Gastroesophageal sphincter (tissue), 4 donors: ENCODE results near the gene PTPRG. TPM values are rescaled to one million over a fixed set of nuclear protein-coding genes. Genes with fewer than 3 reads are reported as not detected.

Source experiments
- ATAC-seq: fragments of 150-250 bp; one replicate; pipeline ENCODE4 v1.9.1; 2016; ENCODE audit warnings: mild to moderate bottlenecking, moderate library complexity
- H3K27ac ChIP-seq, 4 donors: fragments of 200-600 bp; sonication (generic) in 3 of 4; 1 replicate in 3 of 4; 2 replicates in 1 of 4; pipeline ENCODE4 v1.5.1; 2016 to 2019
- H3K27me3 ChIP-seq: fragments of 200-600 bp; sonication (generic); one replicate; pipeline ENCODE4 v1.5.1; 2019
- H3K36me3 ChIP-seq, 2 donors: fragments of 200-600 bp; sonication (generic); one replicate each; pipeline ENCODE4 v1.5.1; 2019; ENCODE audit warnings: control low read depth in 1 of 2
- H3K4me1 ChIP-seq, 3 donors: fragments of 200-600 bp; sonication (generic); 1 replicate in 2 of 3; 2 replicates in 1 of 3; pipeline ENCODE4 v1.5.1; 2016 to 2019; ENCODE audit warnings: control low read depth in 2 of 3
- H3K4me3 ChIP-seq, 2 donors: fragments of 200-600 bp; sonication (generic); one replicate each; pipeline ENCODE4 v1.5.1; 2019; ENCODE audit warnings: mild to moderate bottlenecking in 1 of 2, moderate library complexity in 1 of 2
- H3K9me3 ChIP-seq, 3 donors: fragments of 200-600 bp; sonication (generic); one replicate each; pipeline ENCODE4 v1.5.1; 2017 to 2019; ENCODE audit warnings: control low read depth in 2 of 3
- CTCF ChIP-seq, 4 experiments: fragments of 200-600 bp in 2 of 4; fragments of 450-650 bp in 2 of 4; sonication (generic) in 1 of 4; IDR thresholded peaks; one replicate each; pipeline ENCODE4 v1.5.1; 2017 to 2019; ENCODE audit warnings: antibody characterized with exemption in 4 of 4, mild to moderate bottlenecking in 2 of 4, moderate library complexity in 2 of 4
- EP300 ChIP-seq: sonication (generic); formaldehyde crosslinking; IDR thresholded peaks from one replicate; pipeline ENCODE4 v1.6.1; 2017; ENCODE audit warnings: antibody characterized with exemption, mild to moderate bottlenecking
- POLR2A ChIP-seq, 2 donors: fragments of 450-650 bp; IDR thresholded peaks; one replicate each; pipeline ENCODE4 v1.6.1; 2017; ENCODE audit warnings: antibody characterized with exemption in 2 of 2, mild to moderate bottlenecking in 2 of 2, moderate library complexity in 1 of 2
- POLR2AphosphoS5 ChIP-seq: sonication (generic); formaldehyde crosslinking; IDR thresholded peaks from one replicate; pipeline ENCODE4 v1.6.1; 2017; ENCODE audit warnings: antibody characterized with exemption
- WGBS, 2 donors: methylation state at CpG; one replicate each; pipeline ENCODE4 v1.1.5; 2018; ENCODE audit warnings: low coverage in 1 of 2; 5-methylcytosine and 5-hydroxymethylcytosine counted together
- total RNA-seq, 4 donors: library from RNA; depleted of rRNA; stranded (reverse); fragments of >200 nt; gene quantifications; one replicate each; pipeline ENCODE4 v1.1.0, GENCODE V29; 2016

The PTPRG gene
- total RNA-seq, 4 donors from 2014 or later: 48.7 to 81.9 (median 52.8) TPM

GRCh38 chr3:61606196-61606595 is 44.8 kb downstream of the PTPRG start:
- Histone ChIP-seq H3K36me3 (peaks cover 0 to 5% of the 10 kb centered on the region in 2 donors), H3K4me3 (no peak overlapping the region), H3K27me3 (no peaks in the 10 kb centered on the region), H3K4me1 (peaks cover 0 to 7% (median 3%) of the 10 kb centered on the region in 3 donors), H3K27ac (no peak overlapping the region), H3K9me3 (no peaks in the 10 kb centered on the region)
- no peak for ATAC-seq
- WGBS, 2 donors: 94 to 100% methylated on average over 1 to 2 of the region's 6 CpGs
- TF ChIP-seq EP300 (no peak), POLR2AphosphoS5 (no peak), POLR2A (IDR thresholded peaks at IDR 0.05) (no peak), CTCF (IDR thresholded peaks at IDR 0.05) (no peak)

DNA sequence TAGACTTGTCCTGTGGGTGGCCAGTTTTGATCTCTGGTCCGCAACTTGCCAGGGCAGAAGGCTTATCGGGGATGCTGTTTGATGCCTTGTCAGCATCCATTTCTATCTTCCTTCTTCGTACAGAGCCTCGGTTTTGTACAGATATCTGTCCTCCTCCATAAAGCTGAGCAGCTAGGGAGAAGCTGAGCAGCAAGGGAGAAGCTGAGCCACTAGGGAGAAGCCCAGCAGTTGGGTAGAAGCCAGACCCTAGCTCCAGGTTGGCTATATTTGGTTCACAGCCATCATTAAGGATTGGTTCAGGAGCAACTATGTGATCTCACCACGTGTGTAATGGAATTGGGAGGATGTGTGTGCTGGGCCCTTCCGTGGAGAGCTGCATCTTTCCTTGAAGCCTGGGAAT is 46.7 kb downstream of the PTPRG start:
- ATAC-seq: no peak
- Histone ChIP-seq H3K4me1 (peaks cover 0 to 7% (median 0%) of the 10 kb centered on the region in 3 donors), H3K36me3 (peaks cover 0 to 5% of the 10 kb centered on the region in 2 donors), H3K9me3 (no peaks in the 10 kb centered on the region), H3K4me3 (no peak overlapping the region), H3K27ac (no peak overlapping the region), H3K27me3 (no peaks in the 10 kb centered on the region)
- WGBS, 2 donors: 82 to 86% methylated on average over 2 to 6 of the region's 6 CpGs
- no peak for TF ChIP-seq POLR2AphosphoS5
- TF ChIP-seq CTCF (IDR thresholded peaks at IDR 0.05): no peak
- TF ChIP-seq EP300: no peak
- no peak for TF ChIP-seq POLR2A (IDR thresholded peaks at IDR 0.05)

- ATAC-seq: no peak
- Histone ChIP-seq H3K36me3 (peaks cover 0 to 5% of the 10 kb centered on the region in 2 donors), H3K27me3 (no peaks in the 10 kb centered on the region), H3K4me1 (peaks cover 0 to 9% (median 0%) of the 10 kb centered on the region in 3 donors), H3K9me3 (no peaks in the 10 kb centered on the region), H3K4me3 (no peak overlapping the region), H3K27ac (no peak overlapping the region)
- TF ChIP-seq CTCF (IDR thresholded peaks at IDR 0.05) (no peak), EP300 (no peak), POLR2AphosphoS5 (no peak), POLR2A (IDR thresholded peaks at IDR 0.05) (no peak)
- WGBS, 2 donors: 93 to 100% methylated on average over 1 to 3 of the region's 5 CpGs
These were observed 47.3 kb downstream of the PTPRG start for GRCh38 chr3:61608711-61609110.

- no peak for ATAC-seq
- TF ChIP-seq POLR2A (IDR thresholded peaks at IDR 0.05): no peak
- H3K27ac ChIP-seq: no peak overlapping the region
- H3K4me3 ChIP-seq: no peak overlapping the region
- H3K27me3 ChIP-seq: no peaks in the 10 kb centered on the region
- WGBS, 2 donors: 67 to 80% methylated on average over 2 to 3 of the region's 3 CpGs
- H3K9me3 ChIP-seq: no peaks in the 10 kb centered on the region
- peaks cover 0 to 9% (median 0%) of the 10 kb centered on the region in 3 donors for H3K4me1 ChIP-seq
- H3K36me3 ChIP-seq: peaks cover 0 to 5% of the 10 kb centered on the region in 2 donors
These were observed 48.9 kb downstream of the PTPRG start for GRCh38 chr3:61610316-61610715.

- Histone ChIP-seq H3K36me3 (no peaks in the 10 kb centered on the region), H3K9me3 (no peaks in the 10 kb centered on the region), H3K27me3 (no peaks in the 10 kb centered on the region), H3K27ac (no peak overlapping the region), H3K4me1 (peaks cover 0 to 21% (median 0%) of the 10 kb centered on the region in 3 donors), H3K4me3 (no peak overlapping the region)
- 83 to 88% methylated on average over 10 to 11 of the region's 13 CpGs for WGBS, 2 donors
- no peak for ATAC-seq
- TF ChIP-seq POLR2AphosphoS5 (no peak), POLR2A (IDR thresholded peaks at IDR 0.05) (no peak), EP300 (no peak), CTCF (IDR thresholded peaks at IDR 0.05) (no peak)
These were observed 51.1 kb downstream of the PTPRG start for GRCh38 chr3:61612211-61613194.
